ENCODE results near the gene HECTD4.
"Not testable (repeated sequence)": the region's sequence is repeated elsewhere in the genome, so short reads cannot be mapped to it uniquely, and the experiment has no call there.

The HECTD4 gene

GRCh38 chr12:112406519-112407488, 24.6 kb upstream of the HECTD4 start:
- no peak for DNase-seq

- DNase-seq: no peak
These were observed 19.8 kb upstream of the HECTD4 start for GRCh38 chr12:112401903-112402498.

DNA sequence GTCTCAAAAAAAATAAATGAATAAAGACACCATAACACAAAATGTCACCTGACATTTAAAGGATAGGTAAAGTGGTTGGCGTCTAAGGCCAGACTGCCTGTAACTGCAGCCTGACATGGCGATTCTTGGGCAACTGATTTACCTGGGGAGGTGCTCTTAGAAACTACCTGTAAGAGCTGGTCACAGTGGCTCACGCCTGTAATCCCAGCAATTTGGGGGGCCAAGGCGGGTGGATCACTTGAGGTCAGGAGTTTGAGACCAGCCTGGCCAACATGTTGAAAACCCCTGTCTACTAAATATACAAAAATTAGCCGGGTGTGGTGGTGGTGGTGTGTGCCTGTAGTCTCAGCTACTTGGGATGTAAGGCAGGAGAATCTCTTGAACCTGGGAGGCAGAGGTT, 18.8 kb upstream of the HECTD4 start:
- no peak for DNase-seq

GRCh38 chr12:112393328-112393727, 11.1 kb upstream of the HECTD4 start:
- DNase-seq: no peak

- not testable (repeated sequence) for DNase-seq
These were observed 7.9 kb upstream of the HECTD4 start for GRCh38 chr12:112389922-112390654.

DNA sequence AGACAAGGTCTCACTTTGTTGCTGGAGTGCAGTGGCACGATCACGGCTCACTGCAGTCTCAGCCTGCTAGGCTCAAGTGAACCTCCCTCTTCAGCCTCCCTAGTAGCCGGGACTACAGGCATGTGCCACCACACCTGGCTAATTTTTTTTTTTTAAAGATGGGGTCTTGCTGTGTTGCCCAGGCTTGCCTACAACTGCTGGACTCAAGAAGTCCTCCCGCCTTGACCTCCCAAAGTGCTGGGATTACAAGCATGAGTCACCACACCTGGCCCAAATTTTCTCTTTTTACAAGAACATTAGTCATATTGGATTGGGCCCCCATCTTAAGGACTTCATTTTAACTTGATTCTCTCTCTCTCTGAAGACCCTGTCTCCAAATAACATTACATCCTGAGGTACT, 7.0 kb upstream of the HECTD4 start:
- DNase-seq: no peak

DNA sequence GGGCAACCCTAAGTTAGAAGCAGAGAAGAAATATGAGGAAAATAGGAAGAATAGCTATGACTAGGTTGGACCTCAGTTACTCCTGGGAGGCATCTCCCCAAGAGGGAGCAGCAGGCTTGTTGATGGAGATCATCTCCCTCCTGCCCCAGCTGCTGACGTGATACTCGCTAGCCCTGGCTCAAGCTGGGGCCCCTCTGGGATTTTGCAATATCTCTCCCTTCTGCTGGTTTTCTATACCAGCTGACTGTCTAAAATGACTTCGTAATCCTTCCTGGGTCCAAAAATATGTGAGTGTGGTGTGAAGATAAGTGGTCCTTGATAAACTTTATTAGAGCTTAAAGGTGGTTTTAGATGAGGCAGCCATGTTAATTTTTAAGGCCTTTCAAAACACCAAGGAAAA, 4.5 kb upstream of the HECTD4 start:
- DNase-seq: no peak

- peak in 1 of 56 donors; percentile 31 for DNase-seq
These were observed 635 bp upstream of the HECTD4 start for GRCh38 chr12:112382866-112383265.

DNA sequence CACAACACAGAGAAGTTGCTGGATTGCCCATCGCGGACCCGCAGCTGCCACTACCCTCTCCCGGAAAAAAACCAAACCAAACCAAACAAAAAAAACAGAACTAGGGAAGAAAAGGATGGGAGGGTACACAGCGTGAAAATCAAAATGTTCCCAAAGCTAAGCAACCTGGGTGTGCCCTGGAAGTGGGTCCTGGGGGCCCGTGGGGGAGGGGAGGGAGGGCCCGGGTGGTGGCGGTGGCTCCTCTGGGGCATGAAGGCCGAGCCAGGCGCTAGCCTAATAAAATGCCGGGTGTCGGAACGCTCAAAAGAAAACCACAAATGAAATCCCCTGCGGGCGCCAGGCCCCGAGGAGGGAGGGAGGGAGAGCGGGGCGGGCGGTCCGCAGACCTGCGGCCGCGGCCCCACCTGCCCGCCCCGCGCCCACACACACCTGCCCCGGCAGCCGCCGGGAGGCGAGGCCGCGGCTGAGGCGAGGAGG, 787 bp downstream of the HECTD4 start:
- peak in 22 of 56 donors; percentile 5 to 45 (median 34) for DNase-seq

DNA sequence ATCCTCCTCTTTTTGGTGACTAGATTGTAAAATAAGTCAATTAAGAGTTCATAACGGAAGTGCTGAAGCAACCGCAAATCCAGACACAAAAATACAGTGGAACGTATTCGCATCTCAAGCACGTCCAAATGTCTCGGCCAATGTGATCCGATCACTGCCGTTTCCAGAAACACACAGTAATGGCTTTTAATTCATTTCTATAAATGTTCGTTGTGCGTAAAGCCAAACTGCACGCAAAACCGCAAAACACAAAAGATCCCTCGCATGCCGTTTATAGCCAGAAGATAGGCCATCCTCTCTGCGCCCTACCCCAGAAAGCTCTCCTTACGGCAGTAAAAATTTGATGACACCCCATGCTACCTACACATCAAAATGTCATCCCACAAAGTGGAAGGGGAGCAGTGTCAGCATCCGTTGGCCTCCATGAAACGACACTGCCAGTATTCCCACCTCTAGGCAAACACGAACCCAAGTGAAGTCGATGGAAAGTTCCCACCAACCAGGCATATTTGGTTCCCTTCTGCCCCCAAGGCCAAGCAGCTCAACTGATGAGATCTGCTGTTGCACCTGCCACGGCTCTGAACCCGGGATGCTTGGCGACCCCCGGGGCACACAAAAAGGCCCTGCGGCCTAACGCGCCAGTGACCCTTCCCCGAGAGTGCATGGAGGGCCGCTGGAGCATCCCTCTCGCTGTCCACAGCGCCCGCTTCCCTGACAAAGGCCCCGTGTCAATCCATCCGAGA, 1.4 kb downstream of the HECTD4 start:
- DNase-seq: peak in 23 of 56 donors; percentile 2 to 58 (median 25)

DNA sequence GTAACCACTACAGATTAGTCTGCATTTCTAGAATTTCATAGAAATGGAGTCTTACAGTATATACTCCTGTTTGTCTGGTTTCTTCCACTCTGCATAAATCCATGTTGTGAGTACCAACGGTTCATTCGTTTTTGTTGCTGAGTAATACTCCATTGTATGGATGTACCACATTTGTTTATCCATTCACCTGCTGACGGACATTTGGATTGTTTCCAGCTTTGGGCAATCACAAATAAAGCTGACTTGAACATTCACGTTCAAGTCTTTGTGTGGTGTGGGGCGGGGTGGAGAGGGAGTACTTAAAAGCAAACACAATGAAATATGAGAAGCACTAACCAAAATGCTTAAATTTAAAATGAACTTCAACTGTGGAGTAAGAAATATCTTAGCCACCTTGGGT, 7.1 kb downstream of the HECTD4 start:
- DNase-seq: no peak

- no peak for DNase-seq
These were observed 8.0 kb downstream of the HECTD4 start for GRCh38 chr12:112374166-112374740.

GRCh38 chr12:112370868-112371510, 11.2 kb downstream of the HECTD4 start:
- no peak for DNase-seq

- DNase-seq: no peak
These were observed 12.0 kb downstream of the HECTD4 start for GRCh38 chr12:112370199-112370598.

GRCh38 chr12:112368856-112369255, 13.4 kb downstream of the HECTD4 start:
- no peak for DNase-seq

DNA sequence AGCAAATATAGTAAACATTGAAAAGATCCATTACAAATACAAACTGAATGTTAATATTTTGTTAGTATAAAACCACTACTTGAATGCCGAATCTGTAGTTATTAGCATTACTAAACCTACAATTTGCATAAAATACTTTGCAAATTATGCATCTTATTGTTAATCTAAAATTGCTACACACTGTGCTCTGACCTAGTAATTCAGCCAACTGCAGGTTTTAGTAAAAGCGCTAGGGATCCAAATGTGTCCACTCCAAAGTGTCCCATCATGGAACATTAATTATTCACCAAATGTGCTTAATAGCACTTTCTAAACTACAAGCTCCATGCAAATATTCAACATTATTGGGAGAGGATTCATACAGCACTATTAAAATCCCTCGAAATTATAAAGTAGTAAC, 14.3 kb downstream of the HECTD4 start:
- DNase-seq: no peak

GRCh38 chr12:112362310-112362709, 19.9 kb downstream of the HECTD4 start:
- no peak for DNase-seq

GRCh38 chr12:112361271-112361670, 21.0 kb downstream of the HECTD4 start:
- no peak for DNase-seq

DNA sequence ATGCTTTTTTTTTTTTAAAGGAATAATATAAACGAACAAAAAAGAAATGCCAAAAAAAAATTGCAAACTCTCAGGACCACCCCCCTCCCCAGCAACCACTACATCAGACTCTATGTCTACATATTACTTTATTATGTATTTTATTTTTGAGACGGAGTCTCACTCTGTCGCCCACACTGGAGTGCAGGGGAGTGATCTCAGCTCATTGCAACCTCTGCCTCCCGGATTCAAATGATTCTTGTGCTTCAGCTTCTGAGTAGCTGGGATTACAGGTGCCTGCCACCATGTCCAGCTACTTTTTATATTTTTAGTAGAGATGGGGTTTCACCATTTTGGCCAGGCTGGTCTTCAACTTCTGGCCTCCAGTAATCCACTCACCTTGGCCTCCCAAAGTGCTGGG, 22.9 kb downstream of the HECTD4 start:
- peak in 1 of 56 donors; percentile 25 for DNase-seq

GRCh38 chr12:112357214-112357613, 25.0 kb downstream of the HECTD4 start:
- DNase-seq: no peak

All from nucleus accumbens (tissue), 56 donors.